ENCODE measurements around the gene CUX1. TPM values are rescaled to one million over a fixed set of nuclear protein-coding genes. Genes with fewer than 3 reads are reported as not detected.

CUX1 gene
- total and polyA plus RNA-seq, 2 donors (not counting 1 experiment from before 2014, with no cell fraction given): 22.7 to 38.1 TPM

GRCh38 chr7:101905203-101905865 is 87.9 kb downstream of the CUX1 start:
- no peaks in the 10 kb centered on the region for H4K20me1 ChIP-seq (ENCODE audit: control insufficient read depth, extremely low read depth, insufficient read depth, low read length)
- no peak overlapping the region for H3K27ac ChIP-seq (ENCODE audit: insufficient read depth, low read length)
- no peak overlapping the region for H3K9ac ChIP-seq (ENCODE audit: insufficient read depth, low read length)
- TF ChIP-seq CTCF (conservative IDR thresholded peaks at IDR 0.05 in 1 of 2, IDR thresholded peaks at IDR 0.05 in 1 of 2; ENCODE audit: low read depth in 1 of 2, low read length in 2 of 2): no peak
- TF ChIP-seq EZH2 (IDR thresholded peaks at IDR 0.05; ENCODE audit: low read length, missing control alignments): no peak
- no peak overlapping the region for H3K4me2 ChIP-seq (ENCODE audit: extremely low read depth, insufficient read depth, low read length)
- H3K9me3 ChIP-seq (ENCODE audit: control insufficient read depth, insufficient read depth, low read depth, low read length): no peaks in the 10 kb centered on the region
- H3K4me1 ChIP-seq (ENCODE audit: control insufficient read depth, extremely low read depth, insufficient read depth, low read length): no peaks in the 10 kb centered on the region
- no peak overlapping the region for H3K4me3 ChIP-seq (replicated peaks in 1 of 4; ENCODE audit: control extremely low read depth in 1 of 4, insufficient read depth in 1 of 4, low read depth in 3 of 4, low read length in 4 of 4)
- H3K79me2 ChIP-seq (ENCODE audit: control insufficient read depth, insufficient read depth, low read length): no peaks in the 10 kb centered on the region
- H2AFZ ChIP-seq (ENCODE audit: low read length): no peak overlapping the region
- DNase-seq (ENCODE audit: low read depth in 2 of 2): no peak
- no peaks in the 10 kb centered on the region for H3K27me3 ChIP-seq (ENCODE audit: control insufficient read depth, insufficient read depth, low read length)
- H3K36me3 ChIP-seq (ENCODE audit: control insufficient read depth, insufficient read depth, low read length): no peaks in the 10 kb centered on the region

- Histone ChIP-seq H2AFZ (ENCODE audit: low read length) (no peak overlapping the region), H3K9ac (ENCODE audit: insufficient read depth, low read length) (no peak overlapping the region), H3K27me3 (ENCODE audit: control insufficient read depth, insufficient read depth, low read length) (no peaks in the 10 kb centered on the region), H3K4me2 (ENCODE audit: extremely low read depth, insufficient read depth, low read length) (no peak overlapping the region), H3K36me3 (ENCODE audit: control insufficient read depth, insufficient read depth, low read length) (no peaks in the 10 kb centered on the region), H3K4me3 (replicated peaks in 1 of 4; ENCODE audit: control extremely low read depth in 1 of 4, insufficient read depth in 1 of 4, low read depth in 3 of 4, low read length in 4 of 4) (no peak overlapping the region), H4K20me1 (ENCODE audit: control insufficient read depth, extremely low read depth, insufficient read depth, low read length) (no peaks in the 10 kb centered on the region), H3K9me3 (ENCODE audit: control insufficient read depth, insufficient read depth, low read depth, low read length) (no peaks in the 10 kb centered on the region), H3K27ac (ENCODE audit: insufficient read depth, low read length) (no peak overlapping the region), H3K4me1 (ENCODE audit: control insufficient read depth, extremely low read depth, insufficient read depth, low read length) (no peaks in the 10 kb centered on the region), H3K79me2 (ENCODE audit: control insufficient read depth, insufficient read depth, low read length) (no peaks in the 10 kb centered on the region)
- DNase-seq (ENCODE audit: low read depth in 2 of 2): no peak
- TF ChIP-seq EZH2 (IDR thresholded peaks at IDR 0.05; ENCODE audit: low read length, missing control alignments) (no peak), CTCF (conservative IDR thresholded peaks at IDR 0.05 in 1 of 2, IDR thresholded peaks at IDR 0.05 in 1 of 2; ENCODE audit: low read depth in 1 of 2, low read length in 2 of 2) (no peak)
These were observed 89.1 kb downstream of the CUX1 start for GRCh38 chr7:101906291-101907240.

All from fibroblast of lung (primary cell).